ENCODE measurements around the gene STMND1. TPM values are rescaled to one million over a fixed set of nuclear protein-coding genes. Genes with fewer than 3 reads are reported as not detected.
A peak's percentile ranks its signal among the peaks of the same experiment; 100 is the strongest.

Gene STMND1
- total RNA-seq, 1 experiment from 2014 or later, result not detected

GRCh38 chr6:17115251-17116116 is 13.6 kb downstream of the STMND1 start:
- Mint-ChIP-seq H3K9me3 (ENCODE audit: unreplicated experiment) (no peaks in the 10 kb centered on the region), H3K4me3 (ENCODE audit: unreplicated experiment) (peak overlapping the region; percentile 3), H3K36me3 (ENCODE audit: insufficient read depth, unreplicated experiment) (no peaks in the 10 kb centered on the region), H3K27ac (ENCODE audit: low read depth, unreplicated experiment) (peak overlapping the region; percentile 16), H3K27me3 (ENCODE audit: insufficient read depth, unreplicated experiment) (no peaks in the 10 kb centered on the region), H3K4me1 (ENCODE audit: insufficient read depth, unreplicated experiment) (peaks cover 11% of the 10 kb centered on the region)
- no peak for TF ChIP-seq CTCF (IDR thresholded peaks at IDR 0.05; ENCODE audit: unreplicated experiment)
- ChIA-PET CTCF (interaction anchor here (0.8 kb wide), 1 partner anchor 28 kb away, joined by 4 read pairs; no protein-coding TSS in a partner anchor), POLR2A (no interaction called here)
- BruUV-seq (replicated peaks), result no TSS peak
- intact Hi-C loops (cut with micrococcal nuclease), result no loop called here
- DNase-seq (ENCODE audit: unreplicated experiment), result peak; percentile 75

- CTCF ChIA-PET, result interaction anchor here (0.7 kb wide), 1 partner anchor 129 kb away, joined by 3 read pairs; no protein-coding TSS in a partner anchor
- H3K36me3 Mint-ChIP-seq (ENCODE audit: insufficient read depth, unreplicated experiment), result no peaks in the 10 kb centered on the region
- H3K27ac Mint-ChIP-seq (ENCODE audit: low read depth, unreplicated experiment), result peak overlapping the region; percentile 16
- DNase-seq (ENCODE audit: unreplicated experiment), result no peak
- POLR2A ChIA-PET, result no interaction called here
- peak overlapping the region; percentile 3 for H3K4me3 Mint-ChIP-seq (ENCODE audit: unreplicated experiment)
- BruUV-seq (replicated peaks), result no TSS peak
- peaks cover 11% of the 10 kb centered on the region for H3K4me1 Mint-ChIP-seq (ENCODE audit: insufficient read depth, unreplicated experiment)
- TF ChIP-seq CTCF (IDR thresholded peaks at IDR 0.05; ENCODE audit: unreplicated experiment), result no peak
- no peaks in the 10 kb centered on the region for H3K27me3 Mint-ChIP-seq (ENCODE audit: insufficient read depth, unreplicated experiment)
- no peaks in the 10 kb centered on the region for H3K9me3 Mint-ChIP-seq (ENCODE audit: unreplicated experiment)
- intact Hi-C loops (cut with micrococcal nuclease), result no loop called here
Measured at GRCh38 chr6:17116117-17116440, 14.2 kb downstream of the STMND1 start.

DNA sequence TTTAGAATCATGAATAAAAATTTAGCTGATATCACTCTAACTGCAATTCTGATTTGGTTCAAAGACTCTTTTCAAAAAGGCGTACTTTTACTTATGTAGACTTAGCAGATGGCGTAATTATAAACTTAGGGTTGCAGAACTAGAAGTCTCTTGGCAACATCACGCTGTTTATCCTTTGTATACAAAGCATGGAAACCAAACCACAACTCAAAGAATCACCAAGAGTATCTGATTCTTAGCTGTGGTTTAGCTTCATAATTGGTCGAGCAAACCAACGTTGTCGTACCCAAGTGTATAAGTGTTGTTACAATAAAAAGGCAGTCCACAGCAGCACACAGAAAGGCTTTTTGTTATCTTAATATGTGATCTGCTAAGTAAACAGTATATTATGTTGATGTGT is 18.2 kb downstream of the STMND1 start:
- POLR2A ChIA-PET, result no interaction called here
- DNase-seq (ENCODE audit: unreplicated experiment), result no peak
- no peak for TF ChIP-seq CTCF (IDR thresholded peaks at IDR 0.05; ENCODE audit: unreplicated experiment)
- intact Hi-C loops (cut with micrococcal nuclease), result no loop called here
- no TSS peak for BruUV-seq (replicated peaks)
- Mint-ChIP-seq H3K36me3 (ENCODE audit: insufficient read depth, unreplicated experiment) (no peaks in the 10 kb centered on the region), H3K9me3 (ENCODE audit: unreplicated experiment) (no peaks in the 10 kb centered on the region), H3K27me3 (ENCODE audit: insufficient read depth, unreplicated experiment) (no peaks in the 10 kb centered on the region), H3K27ac (ENCODE audit: low read depth, unreplicated experiment) (no peak overlapping the region), H3K4me3 (ENCODE audit: unreplicated experiment) (no peak overlapping the region), H3K4me1 (ENCODE audit: insufficient read depth, unreplicated experiment) (peaks cover 11% of the 10 kb centered on the region)
- CTCF ChIA-PET, result interaction anchor here (0.6 kb wide), 1 partner anchor 656 kb away, joined by 3 read pairs; no protein-coding TSS in a partner anchor

DNA sequence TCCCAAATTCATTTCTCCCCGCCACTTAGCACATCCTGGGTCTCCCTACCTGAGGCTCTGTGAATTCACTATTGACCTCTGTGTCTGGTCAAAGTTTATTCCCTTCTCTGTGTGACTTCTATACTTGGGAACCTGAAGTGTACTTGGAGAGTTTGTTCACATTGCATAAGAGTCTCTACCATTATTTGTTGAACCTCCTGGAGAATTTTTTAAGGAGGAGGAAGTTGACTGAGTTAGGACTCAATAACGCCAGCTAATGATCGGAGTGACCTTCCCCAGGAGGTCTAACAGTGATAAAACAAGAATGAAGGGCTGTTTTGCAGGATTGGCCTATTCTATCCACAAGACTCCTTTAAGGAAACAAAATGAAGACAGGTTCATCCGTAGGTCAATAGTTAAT is 23.6 kb downstream of the STMND1 start:
- TF ChIP-seq CTCF (IDR thresholded peaks at IDR 0.05; ENCODE audit: unreplicated experiment), result no peak
- Mint-ChIP-seq H3K4me1 (ENCODE audit: insufficient read depth, unreplicated experiment) (no peaks in the 10 kb centered on the region), H3K36me3 (ENCODE audit: insufficient read depth, unreplicated experiment) (no peaks in the 10 kb centered on the region), H3K27me3 (ENCODE audit: insufficient read depth, unreplicated experiment) (no peaks in the 10 kb centered on the region), H3K27ac (ENCODE audit: low read depth, unreplicated experiment) (no peak overlapping the region), H3K4me3 (ENCODE audit: unreplicated experiment) (no peak overlapping the region), H3K9me3 (ENCODE audit: unreplicated experiment) (no peaks in the 10 kb centered on the region)
- CTCF ChIA-PET, result interaction anchor here (0.7 to 1.1 kb wide), 2 partner anchors 35 to 847 kb away, joined by 3 to 6 read pairs; no protein-coding TSS in a partner anchor
- intact Hi-C loops (cut with micrococcal nuclease), result no loop called here
- DNase-seq (ENCODE audit: unreplicated experiment), result no peak
- no TSS peak for BruUV-seq (replicated peaks)
- POLR2A ChIA-PET, result no interaction called here

Measured in MCF 10A (cell line).